HFFc6 (cell line): ENCODE data around the gene MRRF. TPM values are rescaled to one million over a fixed set of nuclear protein-coding genes. Genes with fewer than 3 reads are reported as not detected.
"Not testable (repeated sequence)": the region's sequence is repeated elsewhere in the genome, so short reads cannot be mapped to it uniquely, and the experiment has no call there.

Source experiments
- DNase-seq: peaks from one replicate; pipeline ENCODE4 v3.0.0-alpha.2; 2018
- H3K27ac Mint-ChIP-seq: 2 replicates; pipeline ENCODE4 v1.8.0; 2020; ENCODE audit warnings: mild to moderate bottlenecking, mixed read lengths
- H3K27me3 Mint-ChIP-seq: 2 replicates; pipeline ENCODE4 v1.8.0; 2021; ENCODE audit warnings: mild to moderate bottlenecking, moderate library complexity, mixed read lengths; ENCODE audit not compliant: insufficient read depth
- H3K36me3 Mint-ChIP-seq: 2 replicates; pipeline ENCODE4 v1.8.0; 2021; ENCODE audit warnings: low read depth, mixed read lengths
- H3K4me1 Mint-ChIP-seq: 2 replicates; pipeline ENCODE4 v1.8.0; 2020; ENCODE audit warnings: low read depth, mixed read lengths
- H3K4me3 Mint-ChIP-seq: 2 replicates; pipeline ENCODE4 v1.8.0; 2020; ENCODE audit warnings: mild to moderate bottlenecking, moderate library complexity, mixed read lengths
- H3K9me3 Mint-ChIP-seq: 2 replicates; pipeline ENCODE4 v1.8.0; 2020; ENCODE audit warnings: mild to moderate bottlenecking, mixed read lengths
- total RNA-seq, 6 experiments: library from RNA; stranded (reverse); fragmentation: NEBNext Ultra II Directional; extraction: Animal tissue kit (Norgen Biotek cat#: 25700); gene quantifications; 2 replicates in 1 of 6; 3 replicates in 5 of 6; pipeline ENCODE4 v1.2.3, GENCODE V29; 2021
- TF ChIP-seq, protein P1 (sequence below): fragments of 200-600 bp; sonication (generic); IDR thresholded peaks from 2 replicates; pipeline ENCODE4 v1.5.0; 2021; ENCODE audit warnings: antibody characterized with exemption, mild to moderate bottlenecking

Gene MRRF
- total RNA-seq, 6 experiments from 2014 or later, result 27.1 to 32.2 (median 29.4) TPM

DNA sequence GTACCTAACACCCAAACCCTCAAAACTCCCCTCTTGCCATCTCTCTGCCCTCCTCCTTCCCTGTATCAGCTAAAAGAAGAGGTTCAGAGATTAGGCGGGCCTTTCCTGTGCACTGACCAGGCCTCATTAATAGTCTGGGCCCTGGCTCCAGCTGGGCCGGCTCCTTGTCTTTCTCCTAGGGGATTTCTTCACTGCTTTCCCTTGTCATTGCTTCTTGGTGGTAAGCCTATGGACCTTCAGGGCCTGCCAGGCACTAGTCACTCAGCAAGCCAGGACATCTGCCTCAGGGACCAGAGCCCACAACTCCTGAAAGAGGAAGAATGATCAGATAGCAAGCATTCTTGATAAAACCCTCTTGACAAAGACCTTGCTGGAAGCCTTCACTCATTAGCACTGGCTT is 50.9 kb downstream of the MRRF start:
- H3K27me3 Mint-ChIP-seq, result peaks cover 2% of the 10 kb centered on the region; the same call in 1 of the 2 replicates
- no peak for DNase-seq
- TF ChIP-seq, protein P1, sequence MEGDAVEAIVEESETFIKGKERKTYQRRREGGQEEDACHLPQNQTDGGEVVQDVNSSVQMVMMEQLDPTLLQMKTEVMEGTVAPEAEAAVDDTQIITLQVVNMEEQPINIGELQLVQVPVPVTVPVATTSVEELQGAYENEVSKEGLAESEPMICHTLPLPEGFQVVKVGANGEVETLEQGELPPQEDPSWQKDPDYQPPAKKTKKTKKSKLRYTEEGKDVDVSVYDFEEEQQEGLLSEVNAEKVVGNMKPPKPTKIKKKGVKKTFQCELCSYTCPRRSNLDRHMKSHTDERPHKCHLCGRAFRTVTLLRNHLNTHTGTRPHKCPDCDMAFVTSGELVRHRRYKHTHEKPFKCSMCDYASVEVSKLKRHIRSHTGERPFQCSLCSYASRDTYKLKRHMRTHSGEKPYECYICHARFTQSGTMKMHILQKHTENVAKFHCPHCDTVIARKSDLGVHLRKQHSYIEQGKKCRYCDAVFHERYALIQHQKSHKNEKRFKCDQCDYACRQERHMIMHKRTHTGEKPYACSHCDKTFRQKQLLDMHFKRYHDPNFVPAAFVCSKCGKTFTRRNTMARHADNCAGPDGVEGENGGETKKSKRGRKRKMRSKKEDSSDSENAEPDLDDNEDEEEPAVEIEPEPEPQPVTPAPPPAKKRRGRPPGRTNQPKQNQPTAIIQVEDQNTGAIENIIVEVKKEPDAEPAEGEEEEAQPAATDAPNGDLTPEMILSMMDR, result no peak
- H3K27ac Mint-ChIP-seq, result no peak overlapping the region
- no peaks in the 10 kb centered on the region for H3K9me3 Mint-ChIP-seq
- H3K4me3 Mint-ChIP-seq, result no peak overlapping the region
- H3K4me1 Mint-ChIP-seq, result no peaks in the 10 kb centered on the region
- H3K36me3 Mint-ChIP-seq, result peaks cover 17% of the 10 kb centered on the region; the same call in 1 of the 2 replicates

DNA sequence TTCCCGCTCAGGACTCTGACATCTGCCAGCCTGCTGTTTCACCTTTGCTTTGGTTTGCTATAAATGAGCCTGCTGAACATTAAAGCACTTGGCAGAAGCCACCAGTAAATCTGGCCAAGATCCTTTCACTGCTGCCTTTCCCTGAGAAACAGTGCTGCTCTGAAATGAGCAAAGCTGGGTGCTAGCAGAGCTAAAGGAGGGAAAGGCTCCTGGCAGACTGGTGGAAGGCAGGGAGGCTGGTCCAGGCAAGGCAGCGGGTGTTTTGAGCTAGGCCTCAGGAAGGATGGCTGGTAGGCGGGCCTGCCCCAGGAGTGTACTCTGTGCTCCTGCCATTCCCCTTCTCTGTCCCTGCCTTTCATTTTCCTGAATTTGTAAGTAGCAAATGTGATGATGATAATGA is 53.6 kb downstream of the MRRF start:
- no peaks in the 10 kb centered on the region for H3K9me3 Mint-ChIP-seq
- no peak for DNase-seq

DNA sequence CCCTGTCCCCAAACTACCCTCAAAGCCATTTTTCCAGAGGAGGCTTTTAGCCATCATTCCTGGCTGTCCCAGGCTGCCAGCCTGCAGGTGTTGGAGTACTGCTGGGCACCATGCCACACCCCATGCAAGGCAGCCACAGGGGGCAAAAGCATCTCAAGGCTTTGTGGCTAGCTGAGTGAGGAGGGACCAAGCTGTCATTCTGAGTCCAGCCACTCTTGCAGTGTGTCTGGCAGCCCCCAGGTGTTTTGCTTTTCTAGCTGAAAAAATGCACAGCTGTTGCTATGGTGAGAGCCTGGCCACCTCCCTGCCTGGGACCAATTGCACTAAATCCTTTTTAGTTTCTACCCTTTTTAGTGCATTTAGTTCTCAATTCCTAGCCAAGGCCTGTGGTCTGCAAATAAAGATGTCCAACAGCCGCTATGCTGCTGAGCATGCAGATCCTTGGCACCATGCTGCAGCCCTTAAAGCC is 55.8 kb downstream of the MRRF start:
- TF ChIP-seq, protein P1, result no peak
- no peaks in the 10 kb centered on the region for H3K9me3 Mint-ChIP-seq
- H3K4me1 Mint-ChIP-seq, result peaks cover 16% of the 10 kb centered on the region

More for the DNA sequence above, 53.6 kb downstream of the MRRF start:
- Mint-ChIP-seq H3K27ac (no peak overlapping the region), H3K4me1 (no peaks in the 10 kb centered on the region), H3K4me3 (no peak overlapping the region), H3K27me3 (peaks cover 2% of the 10 kb centered on the region), H3K36me3 (peaks cover 22% of the 10 kb centered on the region)
- TF ChIP-seq, protein P1, result no peak

DNA sequence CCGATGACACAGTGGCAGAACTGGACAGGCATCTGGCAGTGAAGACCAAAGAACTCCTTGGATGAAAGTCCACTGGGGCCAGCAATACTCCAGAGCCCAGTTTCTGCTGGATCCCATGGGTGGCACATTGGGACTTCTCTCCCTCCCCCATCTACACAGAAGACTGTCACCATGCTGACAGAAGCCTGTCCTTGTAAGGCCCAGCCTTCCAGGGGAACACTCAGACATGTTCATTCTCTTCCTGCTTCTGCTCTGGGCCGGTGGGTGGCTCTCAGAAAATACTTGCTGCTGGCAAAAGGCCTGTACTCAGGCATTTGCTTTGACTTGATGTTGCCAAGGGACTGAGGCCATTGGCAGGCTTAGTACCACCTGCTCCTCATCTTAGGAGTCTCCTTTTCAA is 57.9 kb downstream of the MRRF start:
- peaks cover 21% of the 10 kb centered on the region for H3K4me1 Mint-ChIP-seq
- H3K9me3 Mint-ChIP-seq, result no peaks in the 10 kb centered on the region
- no peak for DNase-seq
- peaks cover 2% of the 10 kb centered on the region for H3K27me3 Mint-ChIP-seq
- H3K4me3 Mint-ChIP-seq, result no peak overlapping the region
- no peak overlapping the region for H3K27ac Mint-ChIP-seq
- TF ChIP-seq, protein P1, result no peak
- peaks cover 27% of the 10 kb centered on the region for H3K36me3 Mint-ChIP-seq

More for the DNA sequence above, 55.8 kb downstream of the MRRF start:
- Mint-ChIP-seq H3K36me3 (peaks cover 24% of the 10 kb centered on the region), H3K4me3 (no peak overlapping the region), H3K27me3 (peaks cover 2% of the 10 kb centered on the region), H3K27ac (no peak overlapping the region)
- DNase-seq, result no peak

DNA sequence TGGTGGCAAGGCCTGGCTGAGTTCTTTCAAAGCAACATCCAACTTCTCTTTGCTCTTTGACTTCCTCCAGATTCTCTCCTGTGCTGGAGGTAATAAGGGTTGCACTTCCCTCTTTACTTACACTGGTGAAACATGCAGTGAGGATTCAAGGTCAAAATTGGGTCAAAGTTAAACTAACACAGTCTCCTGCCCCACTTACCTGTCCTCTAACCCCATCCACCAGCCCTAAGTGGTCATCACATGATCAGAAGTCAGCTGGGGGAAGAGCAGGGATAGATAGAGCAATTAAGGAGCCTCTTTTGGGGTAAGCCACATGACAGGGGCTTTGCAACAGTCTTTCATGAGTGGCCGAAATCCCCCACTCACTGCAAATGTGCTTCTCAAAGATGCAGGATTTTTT is 60.0 kb downstream of the MRRF start:
- H3K9me3 Mint-ChIP-seq, H3K4me3 Mint-ChIP-seq, DNase-seq, H3K27me3 Mint-ChIP-seq: not testable (repeated sequence)
- Mint-ChIP-seq H3K27ac (peak overlapping the region; percentile 68; the same call in 1 of the 2 replicates), H3K36me3 (peaks cover 32% of the 10 kb centered on the region), H3K4me1 (peaks cover 21% of the 10 kb centered on the region)

DNA sequence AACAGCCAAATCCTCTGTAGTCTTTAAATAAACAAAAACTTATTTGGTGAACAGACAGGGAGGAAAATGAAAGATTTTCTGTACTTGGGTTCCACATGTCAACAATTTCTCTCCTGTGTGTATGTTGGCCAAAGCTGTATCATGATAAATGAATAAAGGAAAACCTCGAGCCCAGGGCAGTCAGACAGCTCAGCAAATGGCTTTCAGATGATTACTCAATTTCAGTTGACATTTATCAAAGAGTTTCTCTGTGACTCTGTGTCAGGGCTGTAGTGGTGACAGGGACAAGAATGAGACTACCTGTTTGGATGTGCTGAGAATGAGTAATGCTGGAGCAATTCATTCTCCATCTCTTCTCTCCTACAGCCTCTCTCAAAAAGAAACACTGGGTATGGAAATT is 60.4 kb downstream of the MRRF start:
- peaks cover 2% of the 10 kb centered on the region for H3K27me3 Mint-ChIP-seq
- peak; percentile 13 for DNase-seq
- H3K9me3 Mint-ChIP-seq, result no peaks in the 10 kb centered on the region
- H3K4me1 Mint-ChIP-seq, result peaks cover 21% of the 10 kb centered on the region
- peaks cover 32% of the 10 kb centered on the region for H3K36me3 Mint-ChIP-seq
- TF ChIP-seq, protein P1, result no peak
- peak overlapping the region; percentile 33 for H3K4me3 Mint-ChIP-seq
- H3K27ac Mint-ChIP-seq, result peak overlapping the region; percentile 68
